HG03135 (cell line): ENCODE measurements around the gene TNFSF4.
A peak's percentile ranks its signal among the peaks of the same experiment; 100 is the strongest.

Experiments
- ATAC-seq: cut with Tn5 transposase; IDR thresholded peaks from one replicate; pipeline ENCODE4 v1.9.1; 2021; ENCODE audit warnings: mild to moderate bottlenecking, moderate library complexity; ENCODE audit not compliant: unreplicated experiment

TNFSF4 gene

DNA sequence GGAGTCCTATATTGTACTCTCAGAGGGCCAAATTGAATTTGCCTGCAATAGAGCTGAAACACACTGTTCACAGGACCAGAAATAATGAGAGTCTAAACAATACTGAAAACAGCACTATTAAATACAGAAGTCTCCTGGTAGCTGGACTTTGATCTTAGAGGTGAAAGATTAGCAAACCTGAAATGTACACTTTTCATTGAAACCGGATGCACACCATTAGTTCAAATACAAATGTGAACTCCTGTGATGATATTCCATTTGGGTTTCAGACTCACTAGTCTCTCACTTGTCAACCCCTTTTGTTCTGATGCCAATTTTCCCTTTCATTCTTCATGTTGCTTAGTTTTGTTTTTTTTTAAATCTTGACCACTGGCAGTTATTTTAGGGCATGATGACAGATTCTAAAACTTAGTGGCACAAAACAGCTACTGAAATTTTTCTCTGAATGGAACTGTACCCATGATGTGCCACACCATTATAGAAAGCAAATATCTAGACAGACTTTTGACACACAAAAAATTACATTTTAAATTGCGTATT is 5.9 kb upstream of the TNFSF4 start:
- ATAC-seq, result peak; percentile 88

DNA sequence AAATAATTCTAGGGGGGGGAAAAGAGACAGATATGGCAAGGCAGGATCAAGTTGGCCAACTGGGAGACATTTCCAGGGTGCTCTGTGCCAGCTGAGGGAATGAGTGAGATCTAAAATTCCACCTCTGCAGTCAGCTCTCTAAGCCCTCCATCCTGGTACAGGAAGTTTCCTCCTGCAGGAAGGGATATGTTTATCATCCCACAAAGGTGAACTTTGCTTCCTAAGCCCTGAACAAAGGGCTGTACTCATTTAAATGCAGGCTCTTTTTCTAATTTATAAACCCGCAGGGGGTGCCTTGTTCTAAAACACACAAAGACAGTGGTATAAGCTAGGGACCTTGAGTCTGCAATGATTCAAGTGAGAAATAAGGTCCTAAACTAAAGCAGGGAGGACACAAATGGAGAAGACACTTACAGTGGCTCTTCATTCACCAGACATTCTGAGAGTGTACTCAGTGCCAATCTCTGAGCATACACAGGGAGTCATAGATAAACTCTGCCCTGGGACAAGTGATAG is 3.6 kb upstream of the TNFSF4 start:
- ATAC-seq, result no peak

DNA sequence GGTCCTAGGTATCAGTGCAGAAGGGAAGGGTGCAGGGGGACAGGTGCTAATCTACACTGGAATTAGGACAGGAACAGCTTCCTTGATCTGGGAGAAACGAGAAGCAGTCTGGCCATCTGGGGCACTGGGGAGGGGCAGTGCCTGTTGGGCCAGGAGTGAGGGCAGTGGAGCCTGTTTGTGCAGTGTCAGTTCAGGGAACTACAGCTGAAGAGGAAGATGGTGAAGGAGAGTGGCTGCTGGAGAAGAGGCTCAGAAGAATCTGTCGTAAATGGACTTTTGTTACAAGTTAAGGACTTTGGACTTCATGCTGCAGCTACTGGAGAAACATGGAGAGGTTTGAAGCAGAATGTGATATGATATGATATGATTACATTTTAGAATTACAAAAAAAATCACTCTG is 3.2 kb upstream of the TNFSF4 start:
- no peak for ATAC-seq

DNA sequence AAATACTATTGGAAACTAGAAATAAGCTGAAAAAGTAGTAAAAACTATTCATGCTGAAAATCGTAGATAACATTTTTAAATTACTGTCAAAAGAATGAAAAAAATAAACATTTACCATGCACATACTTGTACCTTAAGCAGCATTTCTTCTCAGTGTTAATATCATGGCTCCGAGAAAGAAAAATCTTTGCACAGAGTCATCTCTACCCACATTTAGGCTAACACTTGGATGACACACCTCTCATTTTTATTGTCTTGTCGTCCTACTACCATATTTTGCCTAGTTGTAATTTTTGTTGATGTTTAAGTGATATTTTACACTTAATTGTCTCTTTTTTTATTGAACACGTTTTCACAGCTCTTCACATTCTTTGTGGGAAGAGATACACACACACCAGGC is 1.7 kb upstream of the TNFSF4 start:
- ATAC-seq, result no peak

DNA sequence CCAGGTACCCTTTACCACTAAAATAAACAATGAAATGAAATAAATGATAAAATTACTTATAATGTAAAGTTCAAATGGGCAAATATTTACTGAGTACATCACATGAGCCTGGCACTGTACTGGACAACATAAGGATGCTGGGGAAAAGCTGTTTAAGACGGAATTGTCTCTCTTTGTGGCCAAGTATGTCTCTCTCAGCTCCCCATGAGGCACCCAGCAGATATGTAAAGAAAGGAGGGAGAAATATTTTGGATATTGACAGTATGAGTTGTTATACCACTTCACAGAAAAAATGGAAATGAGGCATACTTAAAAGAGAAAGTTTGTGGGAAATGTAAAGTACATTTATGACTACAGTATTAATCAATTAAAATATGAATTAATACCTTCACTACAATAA is 1.0 kb upstream of the TNFSF4 start:
- ATAC-seq, result no peak

DNA sequence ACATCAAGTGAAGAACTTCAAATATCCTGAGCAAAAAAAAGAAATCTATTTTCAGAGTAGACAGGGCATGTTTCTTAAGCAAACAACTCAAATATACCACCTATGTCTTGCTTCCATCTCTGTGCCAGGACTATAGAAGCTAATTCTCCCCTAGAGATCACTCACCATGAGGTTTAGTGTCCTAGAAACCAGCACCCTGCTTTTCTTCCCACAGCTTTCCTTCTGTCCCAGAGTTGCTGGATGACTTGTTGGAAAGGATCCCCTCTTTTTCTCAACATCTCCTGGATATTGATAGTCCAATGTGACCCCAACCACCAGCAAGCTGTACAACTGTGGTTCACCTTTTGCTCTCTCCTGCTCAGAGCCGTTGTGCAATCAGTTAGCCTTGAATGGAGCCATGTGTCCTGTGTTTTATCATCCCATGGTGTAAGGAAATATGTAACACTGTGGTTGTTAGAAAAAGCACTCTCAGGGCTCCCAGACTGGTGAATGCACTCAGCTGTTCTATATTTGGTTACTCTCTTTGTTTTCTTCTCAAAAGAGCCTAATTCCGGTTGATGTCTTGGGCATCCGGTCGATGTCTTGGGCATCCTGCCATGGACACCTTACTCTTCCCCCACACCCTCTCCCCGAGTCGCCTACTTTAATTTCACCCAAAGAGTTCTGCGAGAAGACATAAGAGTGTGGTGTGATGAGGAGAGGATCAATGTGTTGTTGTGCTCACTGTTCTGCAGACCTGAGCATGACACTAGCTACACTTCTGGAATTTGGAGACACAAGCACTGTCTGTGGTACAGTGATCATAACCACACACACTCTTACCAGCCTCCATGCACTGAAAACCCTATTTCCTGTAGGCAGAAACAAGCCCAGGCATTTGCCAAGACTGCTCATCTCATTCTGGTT is 1.7 kb downstream of the TNFSF4 start:
- no peak for ATAC-seq

DNA sequence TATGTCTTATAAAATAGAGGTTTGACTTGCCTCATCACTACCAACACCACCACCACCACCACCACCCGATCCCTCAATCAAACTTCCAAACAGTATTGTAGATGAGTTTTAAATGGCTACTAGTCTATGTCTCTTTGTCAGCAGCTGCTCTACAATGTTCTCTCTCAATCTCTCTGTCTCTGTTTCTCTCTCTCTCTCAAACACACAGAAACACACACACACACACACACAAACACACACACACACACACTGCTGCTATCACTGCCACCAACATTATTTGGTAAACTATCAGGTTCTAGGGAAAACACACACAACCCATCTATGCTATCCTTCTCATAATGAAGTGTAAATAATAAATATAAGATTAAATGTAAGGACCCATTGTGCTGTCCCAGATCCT is 2.4 kb downstream of the TNFSF4 start:
- no peak for ATAC-seq

DNA sequence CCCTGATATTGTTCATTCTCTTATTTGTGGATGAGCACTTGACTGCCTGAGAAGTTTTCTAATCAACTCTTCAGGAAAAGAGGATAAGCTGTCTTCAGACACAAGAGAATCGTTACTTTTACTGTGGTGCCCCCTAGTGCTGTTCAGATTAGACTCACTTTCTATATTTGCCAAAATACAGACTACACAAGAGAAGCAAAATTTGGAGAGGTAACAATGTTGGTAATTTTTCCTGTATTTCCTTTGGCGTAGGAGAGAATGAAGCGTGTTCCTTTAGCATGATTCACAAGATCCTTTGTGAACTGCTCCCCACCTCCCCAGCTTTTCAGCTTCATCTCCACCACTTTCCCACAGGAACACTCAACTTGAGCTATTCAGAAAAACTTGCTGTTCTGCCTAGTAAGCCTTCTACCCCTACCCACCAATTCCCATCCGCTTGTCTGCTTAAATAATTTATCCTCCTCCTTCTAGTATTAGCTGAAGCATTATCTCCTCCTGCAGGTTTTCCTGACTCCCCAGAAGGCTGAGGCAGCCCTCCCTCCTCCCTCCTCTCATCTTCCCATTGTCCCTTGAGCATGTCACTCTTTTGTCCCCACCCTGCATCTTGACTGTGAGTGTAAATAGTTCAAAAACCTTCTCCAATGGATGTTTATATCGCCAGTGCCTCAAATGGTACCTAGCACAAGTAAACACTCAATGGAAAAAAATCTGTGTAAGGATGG is 4.5 kb downstream of the TNFSF4 start:
- ATAC-seq, result no peak

DNA sequence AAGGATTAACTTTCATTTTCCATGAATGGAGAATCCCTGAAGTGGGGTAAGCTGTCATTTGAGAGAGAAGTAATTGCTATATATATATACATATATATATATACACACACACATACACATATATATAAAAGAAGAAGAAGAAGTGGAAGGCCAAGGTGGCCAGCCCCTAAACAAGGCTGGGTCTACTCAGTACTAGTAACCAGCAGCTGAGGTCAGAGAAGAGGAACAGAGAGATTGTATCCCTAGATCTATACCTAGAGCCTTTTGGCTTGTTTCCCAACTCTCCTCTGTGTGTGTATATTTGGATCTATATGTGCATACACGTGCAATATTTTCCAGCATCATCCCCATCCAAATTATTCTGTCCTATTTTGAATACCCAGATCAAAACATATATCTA is 5.2 kb downstream of the TNFSF4 start:
- ATAC-seq, result no peak

DNA sequence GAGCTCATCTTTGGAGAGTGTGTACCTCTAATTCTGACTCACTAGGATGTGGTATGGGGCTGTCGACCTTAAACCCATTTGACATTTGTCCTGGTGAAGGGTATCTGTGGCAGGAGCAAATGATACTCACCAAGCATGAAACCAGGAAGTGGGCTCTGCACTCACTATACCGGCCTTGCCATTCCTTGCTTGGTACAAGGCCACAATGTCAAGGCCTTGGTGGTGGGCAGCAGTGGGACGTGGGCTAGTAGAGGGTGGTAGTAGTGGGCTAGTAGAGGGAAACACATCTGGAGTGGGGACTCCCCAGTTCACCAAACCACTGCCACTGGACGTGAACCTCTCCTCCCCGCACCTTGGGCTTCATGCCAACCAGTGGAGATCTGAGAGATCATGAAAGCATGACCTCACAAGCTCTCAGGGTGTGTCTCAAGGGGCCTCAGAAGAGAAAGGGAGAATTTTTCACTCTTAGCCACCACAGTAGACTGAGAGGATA is 11.5 kb downstream of the TNFSF4 start:
- ATAC-seq, result peak; percentile 80

DNA sequence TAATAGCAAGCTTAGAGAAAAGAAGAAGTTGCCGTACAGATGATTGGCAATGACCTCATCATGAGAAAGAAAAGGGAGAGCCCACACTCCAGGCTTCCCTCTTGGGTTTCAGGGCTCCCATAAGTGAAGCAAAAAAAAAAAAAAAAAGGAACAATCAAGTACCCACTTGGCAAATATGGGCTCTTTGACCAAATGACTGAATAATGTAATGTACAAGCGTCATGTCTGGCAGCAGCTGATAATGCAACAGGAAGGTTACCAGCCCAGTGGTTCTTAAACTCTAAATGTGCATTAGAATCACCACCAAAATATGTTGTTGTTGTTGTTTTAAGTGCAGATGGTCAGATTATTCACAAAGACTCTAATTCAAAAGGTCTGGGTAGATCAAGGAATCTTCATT is 13.5 kb downstream of the TNFSF4 start:
- ATAC-seq, result no peak

DNA sequence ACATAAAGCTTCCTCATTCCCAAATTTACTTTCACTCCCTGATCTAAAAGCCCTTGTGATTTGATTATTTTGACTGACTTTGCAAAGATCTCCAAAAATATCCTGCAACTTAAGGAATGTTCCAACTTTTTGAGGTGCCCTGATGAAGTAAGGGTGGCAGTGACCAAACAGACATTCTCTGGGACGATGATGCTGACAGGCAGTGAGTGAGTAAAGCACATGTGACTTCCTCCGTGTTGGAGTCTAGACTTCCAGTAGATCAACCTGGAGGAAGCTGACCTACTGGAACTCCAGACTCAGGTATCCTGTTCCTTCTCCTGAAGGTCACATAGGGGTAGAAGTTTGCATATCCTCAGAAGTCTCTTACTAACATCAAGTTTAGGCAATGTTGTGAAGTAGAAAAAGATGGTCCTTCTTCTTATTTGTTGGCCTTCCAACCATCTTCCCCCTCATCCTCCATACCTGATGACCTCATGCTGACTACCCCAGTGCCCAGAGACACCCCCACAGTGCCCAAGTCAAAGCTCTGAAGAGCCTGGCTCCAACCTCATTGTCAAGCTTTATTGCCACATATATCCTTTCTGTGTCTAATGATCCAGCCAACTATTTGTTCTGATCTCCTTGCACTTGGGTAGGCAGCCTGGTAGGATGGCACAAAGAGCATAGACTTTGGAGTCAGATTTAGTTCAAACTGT is 16.0 kb downstream of the TNFSF4 start:
- ATAC-seq, result no peak

DNA sequence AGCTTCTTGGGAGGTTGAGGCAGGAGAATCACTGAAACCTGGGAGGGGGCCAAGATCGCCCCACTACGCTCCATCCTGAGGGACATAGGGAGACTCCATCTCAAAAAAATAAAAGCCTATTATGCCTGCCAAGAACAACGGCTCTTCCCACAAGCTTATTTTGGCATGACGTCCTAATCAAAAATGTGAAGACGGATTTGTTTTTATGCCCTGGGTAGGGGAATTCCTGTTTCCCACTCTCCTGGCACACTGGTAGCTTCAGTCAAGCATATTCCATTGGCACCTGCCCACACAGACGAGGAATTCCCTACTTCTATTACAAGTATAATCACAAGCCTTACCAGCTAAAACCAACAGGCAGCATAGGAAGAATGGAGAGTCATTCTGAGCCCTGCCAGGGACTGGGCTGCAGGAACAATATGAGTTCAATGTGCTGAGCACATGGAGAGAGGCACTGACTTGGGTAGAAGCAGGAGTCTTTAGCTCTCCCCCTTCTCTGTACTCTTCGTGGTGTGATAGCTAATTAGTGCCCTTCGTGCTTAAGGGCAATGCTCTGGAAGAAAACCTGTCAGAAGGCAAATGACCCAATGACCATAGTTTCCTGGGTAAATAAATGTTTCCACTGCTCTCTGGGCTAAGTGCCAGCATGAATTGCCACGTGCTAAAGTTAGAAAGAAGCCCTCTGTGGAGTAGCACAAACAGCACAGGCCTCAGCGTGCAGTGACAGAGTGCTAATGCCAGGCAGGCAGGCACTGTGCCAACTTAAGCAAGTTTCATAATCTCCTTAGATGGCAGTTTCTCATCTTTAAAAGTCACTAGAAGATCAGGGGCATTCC is 16.8 kb downstream of the TNFSF4 start:
- ATAC-seq, result no peak

DNA sequence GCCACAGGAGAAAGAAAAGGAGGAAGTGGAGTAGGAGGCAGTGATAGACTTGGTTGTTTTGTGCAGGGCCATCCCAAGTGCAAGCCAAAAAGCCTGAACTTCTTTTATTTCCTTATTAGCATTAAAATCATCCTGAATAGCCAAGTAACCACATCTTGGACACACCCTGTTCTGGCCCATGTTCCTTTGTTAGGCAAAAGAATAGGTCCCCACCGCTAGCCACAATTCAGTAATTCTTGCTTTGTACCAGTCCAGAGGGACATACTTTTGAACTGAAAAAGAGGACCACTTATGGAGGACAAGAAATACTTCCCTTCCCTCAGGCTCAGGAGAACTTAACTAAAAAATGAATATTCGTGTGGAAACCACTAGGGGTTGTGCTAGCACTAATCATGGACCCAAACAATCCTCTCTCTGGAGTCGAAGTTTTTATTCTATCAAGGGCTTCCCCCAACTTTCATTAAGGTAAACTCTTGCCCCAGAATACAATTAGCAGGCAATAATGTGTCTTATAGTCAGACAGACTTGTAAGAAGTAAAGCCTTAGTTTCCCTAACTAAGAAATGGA is 19.4 kb downstream of the TNFSF4 start:
- no peak for ATAC-seq

DNA sequence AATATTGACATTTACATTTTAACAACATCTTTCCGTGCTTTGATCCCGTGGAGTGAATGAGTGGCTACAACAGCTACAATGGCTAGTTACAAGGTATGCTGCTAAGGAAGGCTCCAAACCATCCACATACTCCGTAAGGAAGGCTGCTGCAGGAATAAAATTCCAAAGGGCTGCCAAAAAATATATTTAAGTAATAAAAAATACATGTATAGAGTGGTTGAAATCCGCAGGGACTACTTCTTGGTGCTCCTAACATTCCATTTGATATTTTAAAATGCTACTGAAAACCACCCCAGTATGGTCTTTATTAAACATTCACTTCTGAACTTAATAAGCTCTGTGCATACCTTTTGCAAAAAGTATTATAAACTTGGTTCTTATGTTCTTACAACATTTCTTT is 25.3 kb downstream of the TNFSF4 start:
- no peak for ATAC-seq

DNA sequence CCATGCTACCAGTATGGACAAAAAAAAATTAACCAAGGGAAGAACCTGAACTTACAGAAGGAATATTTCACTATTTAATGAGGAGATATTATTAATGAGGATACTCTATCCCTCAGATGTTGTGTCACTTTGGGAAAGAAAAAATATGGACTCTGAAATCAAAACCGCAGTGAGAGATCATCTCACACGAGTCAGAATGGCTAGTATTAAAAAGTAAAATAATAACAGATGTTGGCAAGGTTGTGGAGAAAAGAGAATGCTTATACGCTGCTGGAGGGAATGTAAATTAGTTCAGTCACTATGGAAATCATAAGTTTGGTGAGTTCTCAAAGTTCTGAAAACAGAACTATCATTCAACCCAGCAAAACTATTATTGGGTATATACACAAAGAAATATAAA is 30.9 kb downstream of the TNFSF4 start:
- ATAC-seq, result no peak

DNA sequence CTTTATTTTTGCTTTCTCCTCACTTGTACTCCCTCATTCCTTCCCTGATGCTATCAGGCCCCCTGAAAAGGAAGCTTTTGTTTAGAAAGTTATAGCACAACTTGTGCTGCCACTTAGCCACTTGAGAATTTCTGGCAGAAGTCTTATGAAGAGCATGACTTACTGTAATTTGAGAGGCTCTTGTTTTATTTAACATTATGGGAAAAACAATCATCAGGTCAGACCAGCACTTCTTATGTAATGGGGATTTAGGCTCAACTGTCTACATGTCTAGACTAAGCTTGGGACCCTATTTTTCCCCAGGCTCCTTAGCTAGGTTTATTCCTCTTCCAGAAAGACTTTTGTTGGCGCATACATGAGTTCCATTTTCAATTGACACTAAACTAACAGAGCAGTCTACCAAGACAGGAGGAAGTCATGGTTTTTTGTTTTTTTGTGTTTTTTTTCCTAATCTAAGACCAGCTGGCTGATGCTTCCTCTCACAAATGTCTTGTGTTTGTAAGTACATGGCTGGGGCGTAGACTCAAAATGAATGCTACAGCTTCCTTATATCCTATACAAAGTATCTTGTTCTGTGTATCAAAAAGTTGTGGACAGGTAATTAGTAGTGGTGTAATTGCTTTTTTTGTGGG is 31.5 kb downstream of the TNFSF4 start:
- no peak for ATAC-seq

DNA sequence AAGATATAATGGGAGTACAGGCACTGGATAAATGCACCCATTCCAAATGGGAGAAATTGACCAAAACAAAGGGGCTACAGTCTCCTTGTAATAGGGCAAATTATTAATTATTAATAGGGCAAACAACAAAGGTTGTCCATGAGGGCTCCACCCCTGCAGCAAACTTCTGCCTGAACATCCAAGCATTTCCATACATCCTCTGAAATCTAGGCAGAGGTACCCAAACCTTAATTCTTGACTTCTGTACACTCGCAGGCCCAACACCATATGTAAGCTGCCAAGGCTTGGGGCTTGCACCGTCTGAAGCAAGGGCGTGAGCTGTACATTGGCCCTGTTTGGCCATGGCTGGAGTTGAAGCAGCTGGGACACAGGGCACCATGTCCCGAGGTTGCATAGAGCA is 33.7 kb downstream of the TNFSF4 start:
- no peak for ATAC-seq

DNA sequence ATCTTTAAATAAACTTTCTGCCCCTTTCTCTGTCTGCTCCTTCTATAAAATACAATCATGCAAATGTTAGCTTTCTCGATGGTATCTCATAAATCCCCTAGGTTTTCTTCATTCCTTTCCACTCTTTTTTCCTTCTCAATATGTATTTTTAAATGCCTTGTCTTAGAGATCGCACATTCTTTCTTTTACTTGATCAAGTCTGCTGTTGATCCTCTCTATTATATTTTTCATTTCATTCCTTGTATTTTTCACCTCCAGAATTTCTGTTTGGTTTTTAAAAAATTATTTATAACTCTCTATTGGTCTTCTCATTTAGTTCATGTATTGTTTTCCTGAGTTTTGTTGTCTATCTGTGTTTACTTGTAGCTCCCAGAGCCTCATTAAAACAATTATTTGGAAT is 36.0 kb downstream of the TNFSF4 start:
- ATAC-seq, result no peak
